Gastroesophageal sphincter (tissue), 4 donors: Measurements from ENCODE around the gene DHRS11. TPM values are rescaled to one million over a fixed set of nuclear protein-coding genes. Genes with fewer than 3 reads are reported as not detected.

Experiments
- ATAC-seq: fragments of 150-250 bp; one replicate; pipeline ENCODE4 v1.9.1; 2016; ENCODE audit warnings: mild to moderate bottlenecking, moderate library complexity
- H3K27ac ChIP-seq, 4 donors: fragments of 200-600 bp; sonication (generic) in 3 of 4; 1 replicate in 3 of 4; 2 replicates in 1 of 4; pipeline ENCODE4 v1.5.1; 2016 to 2019
- H3K27me3 ChIP-seq: fragments of 200-600 bp; sonication (generic); one replicate; pipeline ENCODE4 v1.5.1; 2019
- H3K36me3 ChIP-seq, 2 donors: fragments of 200-600 bp; sonication (generic); one replicate each; pipeline ENCODE4 v1.5.1; 2019; ENCODE audit warnings: control low read depth in 1 of 2
- H3K4me1 ChIP-seq, 3 donors: fragments of 200-600 bp; sonication (generic); 1 replicate in 2 of 3; 2 replicates in 1 of 3; pipeline ENCODE4 v1.5.1; 2016 to 2019; ENCODE audit warnings: control low read depth in 2 of 3
- H3K4me3 ChIP-seq, 2 donors: fragments of 200-600 bp; sonication (generic); one replicate each; pipeline ENCODE4 v1.5.1; 2019; ENCODE audit warnings: mild to moderate bottlenecking in 1 of 2, moderate library complexity in 1 of 2
- H3K9me3 ChIP-seq, 3 donors: fragments of 200-600 bp; sonication (generic); one replicate each; pipeline ENCODE4 v1.5.1; 2017 to 2019; ENCODE audit warnings: control low read depth in 2 of 3
- EP300 ChIP-seq: sonication (generic); formaldehyde crosslinking; IDR thresholded peaks from one replicate; pipeline ENCODE4 v1.6.1; 2017; ENCODE audit warnings: antibody characterized with exemption, mild to moderate bottlenecking
- POLR2A ChIP-seq, 2 donors: fragments of 450-650 bp; IDR thresholded peaks; one replicate each; pipeline ENCODE4 v1.6.1; 2017; ENCODE audit warnings: antibody characterized with exemption in 2 of 2, mild to moderate bottlenecking in 2 of 2, moderate library complexity in 1 of 2
- POLR2AphosphoS5 ChIP-seq: sonication (generic); formaldehyde crosslinking; IDR thresholded peaks from one replicate; pipeline ENCODE4 v1.6.1; 2017; ENCODE audit warnings: antibody characterized with exemption
- WGBS, 2 donors: methylation state at CpG; one replicate each; pipeline ENCODE4 v1.1.5; 2018; ENCODE audit warnings: low coverage in 1 of 2; 5-methylcytosine and 5-hydroxymethylcytosine counted together
- total RNA-seq, 4 donors: library from RNA; depleted of rRNA; stranded (reverse); fragments of >200 nt; gene quantifications; one replicate each; pipeline ENCODE4 v1.1.0, GENCODE V29; 2016
- TF ChIP-seq, protein P1 (sequence below), 4 experiments: fragments of 200-600 bp in 2 of 4; fragments of 450-650 bp in 2 of 4; sonication (generic) in 1 of 4; IDR thresholded peaks; one replicate each; pipeline ENCODE4 v1.5.1; 2017 to 2019; ENCODE audit warnings: antibody characterized with exemption in 4 of 4, mild to moderate bottlenecking in 2 of 4, moderate library complexity in 2 of 4

The DHRS11 gene
- total RNA-seq, 4 donors from 2014 or later, result 2.4 to 7.6 (median 4.6) TPM

- WGBS, 2 donors, result 22 to 23% methylated on average over 14 to 15 of the region's 18 CpGs
- no peak for ATAC-seq
- Histone ChIP-seq H3K27me3 (peaks cover 88% of the 10 kb centered on the region), H3K9me3 (no peaks in the 10 kb centered on the region), H3K4me1 (peaks cover 0 to 7% (median 0%) of the 10 kb centered on the region in 3 donors), H3K27ac (no peak overlapping the region), H3K36me3 (no peaks in the 10 kb centered on the region), H3K4me3 (no peak overlapping the region)
- no peak for TF ChIP-seq EP300
- TF ChIP-seq, protein P1, sequence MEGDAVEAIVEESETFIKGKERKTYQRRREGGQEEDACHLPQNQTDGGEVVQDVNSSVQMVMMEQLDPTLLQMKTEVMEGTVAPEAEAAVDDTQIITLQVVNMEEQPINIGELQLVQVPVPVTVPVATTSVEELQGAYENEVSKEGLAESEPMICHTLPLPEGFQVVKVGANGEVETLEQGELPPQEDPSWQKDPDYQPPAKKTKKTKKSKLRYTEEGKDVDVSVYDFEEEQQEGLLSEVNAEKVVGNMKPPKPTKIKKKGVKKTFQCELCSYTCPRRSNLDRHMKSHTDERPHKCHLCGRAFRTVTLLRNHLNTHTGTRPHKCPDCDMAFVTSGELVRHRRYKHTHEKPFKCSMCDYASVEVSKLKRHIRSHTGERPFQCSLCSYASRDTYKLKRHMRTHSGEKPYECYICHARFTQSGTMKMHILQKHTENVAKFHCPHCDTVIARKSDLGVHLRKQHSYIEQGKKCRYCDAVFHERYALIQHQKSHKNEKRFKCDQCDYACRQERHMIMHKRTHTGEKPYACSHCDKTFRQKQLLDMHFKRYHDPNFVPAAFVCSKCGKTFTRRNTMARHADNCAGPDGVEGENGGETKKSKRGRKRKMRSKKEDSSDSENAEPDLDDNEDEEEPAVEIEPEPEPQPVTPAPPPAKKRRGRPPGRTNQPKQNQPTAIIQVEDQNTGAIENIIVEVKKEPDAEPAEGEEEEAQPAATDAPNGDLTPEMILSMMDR (IDR thresholded peaks at IDR 0.05), result no peak
- TF ChIP-seq POLR2A (IDR thresholded peaks at IDR 0.05), result no peak
- no peak for TF ChIP-seq POLR2AphosphoS5
Observed at GRCh38 chr17:36632916-36633771, 41.5 kb downstream of the DHRS11 start.

GRCh38 chr17:36640346-36640745 is 48.7 kb downstream of the DHRS11 start:
- ATAC-seq, result no peak
- WGBS, 2 donors, result 67 to 94% methylated on average over 1 to 2 of the region's 2 CpGs
- Histone ChIP-seq H3K27ac (no peak overlapping the region), H3K4me1 (peaks cover 0 to 19% (median 15%) of the 10 kb centered on the region in 3 donors), H3K9me3 (no peaks in the 10 kb centered on the region), H3K27me3 (peaks cover 100% of the 10 kb centered on the region), H3K36me3 (no peaks in the 10 kb centered on the region), H3K4me3 (no peak overlapping the region)
- no peak for TF ChIP-seq POLR2A (IDR thresholded peaks at IDR 0.05)

DNA sequence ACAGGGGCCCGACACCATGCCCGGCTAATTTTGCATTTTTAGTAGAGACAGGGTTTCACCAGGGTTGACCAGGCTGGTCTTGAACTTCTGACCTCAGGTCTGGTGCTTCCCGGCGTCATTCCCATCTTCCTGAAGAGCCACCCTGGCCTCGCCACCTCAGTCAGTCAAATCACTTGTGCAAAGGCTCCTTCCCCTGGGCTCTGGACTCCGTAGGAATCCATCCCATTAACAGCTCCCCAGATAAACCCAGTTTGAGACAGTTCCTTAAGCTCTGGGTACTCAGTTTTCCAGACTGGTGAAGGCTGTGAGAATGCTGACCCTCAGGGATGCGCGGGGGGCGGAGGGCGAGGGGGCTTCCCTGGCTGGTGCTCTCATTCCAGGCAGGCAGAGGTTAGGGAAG is 49.2 kb downstream of the DHRS11 start:
- no peak for ATAC-seq
- H3K4me3 ChIP-seq, result no peak overlapping the region
- peaks cover 0 to 19% (median 15%) of the 10 kb centered on the region in 3 donors for H3K4me1 ChIP-seq
- WGBS, 2 donors, result 72 to 81% methylated on average over 4 of the region's 10 CpGs
- TF ChIP-seq POLR2AphosphoS5 (no peak), POLR2A (IDR thresholded peaks at IDR 0.05) (no peak), EP300 (no peak)
- TF ChIP-seq, protein P1 (IDR thresholded peaks at IDR 0.05), result no peak
- peaks cover 100% of the 10 kb centered on the region for H3K27me3 ChIP-seq
- no peaks in the 10 kb centered on the region for H3K9me3 ChIP-seq
- H3K36me3 ChIP-seq, result no peaks in the 10 kb centered on the region
- H3K27ac ChIP-seq, result no peak overlapping the region

- H3K27me3 ChIP-seq, result peaks cover 100% of the 10 kb centered on the region
- no peak overlapping the region for H3K27ac ChIP-seq
- peak overlapping the region in 1 of 2 donors; percentile 44 for H3K4me3 ChIP-seq
- no peaks in the 10 kb centered on the region for H3K9me3 ChIP-seq
- no peak for ATAC-seq
- peaks cover 0 to 19% (median 15%) of the 10 kb centered on the region in 3 donors for H3K4me1 ChIP-seq
- 0% methylated on average over 2 of the region's 43 CpGs; no CpG with 5 or more reads in 1 of the 2 donors for WGBS, 2 donors
- H3K36me3 ChIP-seq, result no peaks in the 10 kb centered on the region
- TF ChIP-seq POLR2AphosphoS5 (no peak), EP300 (no peak), POLR2A (IDR thresholded peaks at IDR 0.05) (no peak)
- TF ChIP-seq, protein P1 (IDR thresholded peaks at IDR 0.05), result no peak
Observed at GRCh38 chr17:36641331-36641876, 49.7 kb downstream of the DHRS11 start.

- ATAC-seq, result no peak
- TF ChIP-seq EP300, result no peak
- TF ChIP-seq, protein P1 (IDR thresholded peaks at IDR 0.05), result no peak
- TF ChIP-seq POLR2A (IDR thresholded peaks at IDR 0.05), result no peak
- no peak for TF ChIP-seq POLR2AphosphoS5
- Histone ChIP-seq H3K4me1 (peaks cover 0 to 19% (median 15%) of the 10 kb centered on the region in 3 donors), H3K27ac (no peak overlapping the region), H3K36me3 (no peaks in the 10 kb centered on the region), H3K4me3 (peak overlapping the region in 1 of 2 donors; percentile 44), H3K27me3 (peaks cover 100% of the 10 kb centered on the region), H3K9me3 (no peaks in the 10 kb centered on the region)
- WGBS, 2 donors, result 3 to 13% methylated on average over 11 to 27 of the region's 64 CpGs
Observed at GRCh38 chr17:36641877-36642845, 50.5 kb downstream of the DHRS11 start.
